ENCODE results near the gene MAGEE1. TPM values are rescaled to one million over a fixed set of nuclear protein-coding genes. Genes with fewer than 3 reads are reported as not detected.

MAGEE1 gene
- polyA plus RNA-seq, 1 donor (not counting 4 experiments of a cell fraction or from before 2014, with no cell fraction given): 0.77 TPM

GRCh38 chrX:76428243-76429130, 977 bp downstream of the MAGEE1 start:
- DNase-seq (ENCODE audit: low read depth, low spot score): no peak
- FAIRE-seq: no peak
- Histone ChIP-seq H3K4me1 (ENCODE audit: control insufficient read depth, extremely low read depth, insufficient read depth, low read length) (no peaks in the 10 kb centered on the region), H3K4me3 (ENCODE audit: control insufficient read depth in 2 of 3, extremely low read depth in 1 of 3, insufficient read depth in 2 of 3, low read depth in 1 of 3, low read length in 3 of 3) (peak overlapping the region; percentile 59 to 72 (median 66)), H2AFZ (ENCODE audit: control insufficient read depth, low read length) (peak overlapping the region; percentile 91), H3K9me3 (ENCODE audit: control insufficient read depth, low read depth, low read length) (no peaks in the 10 kb centered on the region), H3K36me3 (ENCODE audit: control insufficient read depth in 2 of 2, extremely low read depth in 1 of 2, insufficient read depth in 2 of 2, low read length in 2 of 2) (no peaks in the 10 kb centered on the region), H3K9ac (ENCODE audit: control insufficient read depth, extremely low read depth, insufficient read depth, low read length) (peak overlapping the region; percentile 67), H3K27ac (ENCODE audit: control insufficient read depth, insufficient read depth, low read length) (no peak overlapping the region), H3K4me2 (ENCODE audit: control insufficient read depth, extremely low read depth, insufficient read depth, low read depth, low read length) (peak overlapping the region; percentile 55), H4K20me1 (ENCODE audit: control insufficient read depth, extremely low read depth, insufficient read depth, low read length) (no peaks in the 10 kb centered on the region), H3K9me1 (ENCODE audit: control insufficient read depth, extremely low read depth, insufficient read depth, low read length) (no peaks in the 10 kb centered on the region), H3K79me2 (ENCODE audit: control insufficient read depth, insufficient read depth, low read length) (no peaks in the 10 kb centered on the region), H3K27me3 (ENCODE audit: control insufficient read depth, extremely low read depth, insufficient read depth, low read length) (no peaks in the 10 kb centered on the region)
- dilution Hi-C loops (cut with MboI; ENCODE audit: extremely low pct_ligation_motif_present, low sequenced_read_pairs): no loop called here
- no peak for TF ChIP-seq EZH2 (IDR thresholded peaks at IDR 0.05; ENCODE audit: low read length)

- DNase-seq (ENCODE audit: low read depth, low spot score): no peak
- Histone ChIP-seq H4K20me1 (ENCODE audit: control insufficient read depth, extremely low read depth, insufficient read depth, low read length) (no peaks in the 10 kb centered on the region), H2AFZ (ENCODE audit: control insufficient read depth, low read length) (no peak overlapping the region), H3K27me3 (ENCODE audit: control insufficient read depth, extremely low read depth, insufficient read depth, low read length) (no peaks in the 10 kb centered on the region), H3K4me2 (ENCODE audit: control insufficient read depth, extremely low read depth, insufficient read depth, low read depth, low read length) (no peak overlapping the region), H3K4me1 (ENCODE audit: control insufficient read depth, extremely low read depth, insufficient read depth, low read length) (no peaks in the 10 kb centered on the region), H3K36me3 (ENCODE audit: control insufficient read depth in 2 of 2, extremely low read depth in 1 of 2, insufficient read depth in 2 of 2, low read length in 2 of 2) (no peaks in the 10 kb centered on the region), H3K9me3 (ENCODE audit: control insufficient read depth, low read depth, low read length) (no peaks in the 10 kb centered on the region), H3K79me2 (ENCODE audit: control insufficient read depth, insufficient read depth, low read length) (no peaks in the 10 kb centered on the region), H3K4me3 (ENCODE audit: control insufficient read depth in 2 of 3, extremely low read depth in 1 of 3, insufficient read depth in 2 of 3, low read depth in 1 of 3, low read length in 3 of 3) (no peak overlapping the region), H3K27ac (ENCODE audit: control insufficient read depth, insufficient read depth, low read length) (no peak overlapping the region), H3K9ac (ENCODE audit: control insufficient read depth, extremely low read depth, insufficient read depth, low read length) (no peak overlapping the region), H3K9me1 (ENCODE audit: control insufficient read depth, extremely low read depth, insufficient read depth, low read length) (no peaks in the 10 kb centered on the region)
- dilution Hi-C loops (cut with MboI; ENCODE audit: extremely low pct_ligation_motif_present, low sequenced_read_pairs): no loop called here
- TF ChIP-seq EZH2 (IDR thresholded peaks at IDR 0.05; ENCODE audit: low read length) (no peak), CTCF (optimal IDR thresholded peaks at IDR 0.05 in 1 of 3, IDR thresholded peaks at IDR 0.05 in 1 of 3, conservative IDR thresholded peaks at IDR 0.05 in 1 of 3; ENCODE audit: extremely low read depth in 1 of 3, insufficient read depth in 2 of 3, low read length in 3 of 3) (no peak)
- FAIRE-seq: no peak
Observed at GRCh38 chrX:76433219-76433618, 5.7 kb downstream of the MAGEE1 start.
